Sigmoid colon (tissue), 7 donors: ENCODE results near the gene SLC2A1. TPM values are rescaled to one million over a fixed set of nuclear protein-coding genes. Genes with fewer than 3 reads are reported as not detected.

Experiments used
- DNase-seq: peaks from one replicate; pipeline ENCODE4 v3.0.0-alpha.2; 2019
- H3K27ac ChIP-seq, 4 donors: fragments of 200-600 bp; sonication (generic); one replicate each; pipeline ENCODE4 v1.5.1; 2016 to 2019; ENCODE audit warnings: mild to moderate bottlenecking in 1 of 4
- H3K27me3 ChIP-seq, 3 donors: fragments of 200-600 bp; sonication (generic); one replicate each; pipeline ENCODE4 v1.5.1; 2019; ENCODE audit warnings: mild to moderate bottlenecking in 1 of 3
- H3K36me3 ChIP-seq, 4 donors: fragments of 200-600 bp; sonication (generic); one replicate each; pipeline ENCODE4 v1.5.1; 2016 to 2019
- H3K4me1 ChIP-seq, 4 donors: fragments of 200-600 bp; sonication (generic); one replicate each; pipeline ENCODE4 v1.5.1; 2017 to 2019
- H3K4me3 ChIP-seq, 4 donors: fragments of 200-600 bp; sonication (generic); one replicate each; pipeline ENCODE4 v1.5.1; 2017 to 2019; ENCODE audit warnings: mild to moderate bottlenecking in 2 of 4, moderate library complexity in 1 of 4
- H3K9me3 ChIP-seq, 4 donors: fragments of 200-600 bp in 3 of 4; sonication (generic) in 3 of 4; one replicate each; pipeline versions ENCODE4 v1.5.1 to v1.6.1; 2013 to 2019
- EP300 ChIP-seq, 4 donors: sonication (generic); formaldehyde crosslinking; IDR thresholded peaks; one replicate each; pipeline ENCODE4 v1.6.1; 2017; ENCODE audit warnings: antibody characterized with exemption in 4 of 4
- POLR2A ChIP-seq, 2 donors: fragments of 450-650 bp; IDR thresholded peaks; one replicate each; pipeline ENCODE4 v1.6.1; 2016; ENCODE audit warnings: antibody characterized with exemption in 2 of 2, mild to moderate bottlenecking in 2 of 2, moderate library complexity in 2 of 2
- POLR2AphosphoS5 ChIP-seq, 4 donors: sonication (generic); formaldehyde crosslinking; IDR thresholded peaks; one replicate each; pipeline ENCODE4 v1.6.1; 2017; ENCODE audit warnings: antibody characterized with exemption in 4 of 4
- WGBS, 2 donors: extraction: QIAGEN DNeasy Blood & Tissue Kit; methylation state at CpG; one replicate each; pipeline ENCODE4 v1.1.7; 2013; 5-methylcytosine and 5-hydroxymethylcytosine counted together
- intact Hi-C: fragments of 100-400 bp; cut with DNase I; formaldehyde crosslinking; loops from one replicate; pipeline ENCODE4 v1.15.1; 2023
- polyA plus RNA-seq, 3 donors: library from polyadenylated mRNA; stranded (reverse); fragments of 200-250 nt; gene quantifications; one replicate each; pipeline ENCODE4 v1.2.3, GENCODE V29; 2013
- total RNA-seq, 4 donors: library from RNA; depleted of rRNA; stranded (reverse); fragments of >200 nt; gene quantifications; one replicate each; pipeline ENCODE4 v1.1.0, GENCODE V29; 2016
- TF ChIP-seq, protein P1 (sequence below), 4 experiments: fragments of 450-650 bp in 3 of 4; fragments of 200-600 bp in 1 of 4; IDR thresholded peaks; one replicate each; pipeline ENCODE4 v1.5.1; 2016 to 2019; ENCODE audit warnings: antibody characterized with exemption in 4 of 4, mild to moderate bottlenecking in 3 of 4, moderate library complexity in 2 of 4
- donor health status: healthy with polysubstance abuse.
- donor health status: Bipolar disorder and iron deficiency.
- donor health status: healthy.

SLC2A1 gene
- total and polyA plus RNA-seq, 7 donors = 4.2 to 44.9 (median 11.1) TPM

DNA sequence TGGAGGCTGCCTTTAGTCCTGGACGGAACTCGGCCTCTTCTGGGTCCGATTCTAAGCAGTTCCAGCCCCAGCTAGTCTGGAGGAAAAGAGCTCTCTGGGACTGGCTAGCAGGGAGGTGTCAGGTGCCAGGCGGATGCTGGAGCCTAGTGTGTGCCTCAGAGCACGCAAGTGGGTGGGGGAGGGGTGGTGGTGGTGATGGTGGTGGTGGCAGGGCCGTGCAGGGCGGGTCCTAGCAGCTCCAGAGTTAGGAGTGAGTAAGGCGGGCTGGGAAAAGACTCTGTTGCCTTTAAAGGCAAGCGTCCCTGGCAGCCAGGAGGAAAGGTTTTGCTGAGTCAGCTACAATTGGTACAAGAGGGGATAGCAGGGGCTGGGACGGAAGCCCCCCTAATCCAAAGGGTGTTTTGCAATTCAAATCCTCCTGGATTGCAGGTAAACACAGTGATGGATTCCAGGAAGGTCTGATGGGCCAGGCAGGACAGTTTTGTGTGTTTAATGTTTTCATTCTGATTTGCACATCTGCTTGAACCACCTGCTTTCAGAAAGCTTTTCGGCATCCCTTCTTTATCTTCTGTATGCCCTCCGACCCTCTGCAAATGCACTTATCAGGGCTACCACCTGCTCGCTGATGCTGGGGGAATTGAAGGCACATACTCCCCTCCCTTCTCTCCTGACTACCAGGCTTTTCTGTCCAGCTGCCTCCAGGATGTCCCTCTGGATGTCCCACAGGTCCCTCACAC, 4.1 kb upstream of the SLC2A1 start:
- intact Hi-C loops = no loop called here
- Histone ChIP-seq H3K27me3 (no peaks in the 10 kb centered on the region), H3K9me3 (no peaks in the 10 kb centered on the region), H3K27ac (peak overlapping the region; percentile 66 to 81 (median 70)), H3K4me1 (peaks cover 0 to 41% (median 31%) of the 10 kb centered on the region in 4 donors), H3K4me3 (peak overlapping the region in 1 of 4 donors; percentile 8), H3K36me3 (no peaks in the 10 kb centered on the region)
- 48 to 53% methylated on average over 13 of the region's 13 CpGs for WGBS, 2 donors
- peak in 1 of 4 donors; percentile 30 for TF ChIP-seq EP300 (IDR thresholded peaks at IDR 0.05)
- peak in 2 of 4 donors; percentile 16 to 31 for TF ChIP-seq POLR2AphosphoS5 (IDR thresholded peaks at IDR 0.05)
- TF ChIP-seq POLR2A (IDR thresholded peaks at IDR 0.05) = no peak
- peak; percentile 83 for DNase-seq

DNA sequence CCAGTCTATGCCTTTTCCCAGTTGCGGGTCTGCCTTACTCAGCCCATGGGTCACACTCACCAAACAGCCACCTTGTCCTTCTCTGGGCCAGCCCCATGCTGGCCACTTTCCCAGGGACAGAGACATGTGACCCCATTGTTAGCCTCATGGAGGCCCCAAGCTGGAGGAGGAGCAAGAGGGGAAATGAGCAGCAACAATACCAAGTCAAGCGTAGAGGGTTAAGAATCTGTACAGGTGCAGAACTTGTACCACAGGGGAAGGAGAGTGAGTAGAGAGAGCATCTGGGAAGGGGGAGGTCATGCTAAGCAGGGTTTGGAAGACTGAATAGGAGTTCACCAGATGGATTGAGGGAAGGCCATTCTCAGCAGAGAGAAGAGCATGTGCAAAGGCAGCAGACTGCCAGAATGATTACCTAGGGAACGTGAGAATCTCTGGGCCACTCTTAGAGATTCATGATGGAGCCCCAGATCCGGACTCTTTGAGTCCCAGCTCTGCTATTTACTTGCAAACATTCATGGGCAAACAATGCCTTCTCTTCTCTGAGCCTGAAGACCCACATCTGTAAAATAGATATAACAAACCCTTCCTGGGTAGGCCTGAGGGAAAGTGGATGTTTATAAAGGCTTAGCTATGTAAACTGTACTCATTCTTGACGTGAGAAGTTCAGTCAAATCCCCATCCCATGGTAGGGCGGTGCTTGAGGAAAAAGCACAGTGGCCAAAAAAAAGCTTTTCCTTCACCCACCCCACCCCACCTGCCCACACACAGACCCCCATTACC, 2.8 kb upstream of the SLC2A1 start:
- Histone ChIP-seq H3K9me3 (no peaks in the 10 kb centered on the region), H3K4me1 (peaks cover 0 to 52% (median 37%) of the 10 kb centered on the region in 4 donors), H3K36me3 (no peaks in the 10 kb centered on the region), H3K4me3 (no peak overlapping the region), H3K27ac (peak overlapping the region; percentile 66 to 81 (median 70)), H3K27me3 (no peaks in the 10 kb centered on the region)
- WGBS, 2 donors = 79 to 82% methylated on average over 6 of the region's 6 CpGs
- TF ChIP-seq, protein P1, sequence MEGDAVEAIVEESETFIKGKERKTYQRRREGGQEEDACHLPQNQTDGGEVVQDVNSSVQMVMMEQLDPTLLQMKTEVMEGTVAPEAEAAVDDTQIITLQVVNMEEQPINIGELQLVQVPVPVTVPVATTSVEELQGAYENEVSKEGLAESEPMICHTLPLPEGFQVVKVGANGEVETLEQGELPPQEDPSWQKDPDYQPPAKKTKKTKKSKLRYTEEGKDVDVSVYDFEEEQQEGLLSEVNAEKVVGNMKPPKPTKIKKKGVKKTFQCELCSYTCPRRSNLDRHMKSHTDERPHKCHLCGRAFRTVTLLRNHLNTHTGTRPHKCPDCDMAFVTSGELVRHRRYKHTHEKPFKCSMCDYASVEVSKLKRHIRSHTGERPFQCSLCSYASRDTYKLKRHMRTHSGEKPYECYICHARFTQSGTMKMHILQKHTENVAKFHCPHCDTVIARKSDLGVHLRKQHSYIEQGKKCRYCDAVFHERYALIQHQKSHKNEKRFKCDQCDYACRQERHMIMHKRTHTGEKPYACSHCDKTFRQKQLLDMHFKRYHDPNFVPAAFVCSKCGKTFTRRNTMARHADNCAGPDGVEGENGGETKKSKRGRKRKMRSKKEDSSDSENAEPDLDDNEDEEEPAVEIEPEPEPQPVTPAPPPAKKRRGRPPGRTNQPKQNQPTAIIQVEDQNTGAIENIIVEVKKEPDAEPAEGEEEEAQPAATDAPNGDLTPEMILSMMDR (IDR thresholded peaks at IDR 0.05) = no peak
- TF ChIP-seq POLR2AphosphoS5 (IDR thresholded peaks at IDR 0.05) (no peak), POLR2A (IDR thresholded peaks at IDR 0.05) (no peak), EP300 (IDR thresholded peaks at IDR 0.05) (no peak)
- intact Hi-C loops = no loop called here
- no peak for DNase-seq

DNA sequence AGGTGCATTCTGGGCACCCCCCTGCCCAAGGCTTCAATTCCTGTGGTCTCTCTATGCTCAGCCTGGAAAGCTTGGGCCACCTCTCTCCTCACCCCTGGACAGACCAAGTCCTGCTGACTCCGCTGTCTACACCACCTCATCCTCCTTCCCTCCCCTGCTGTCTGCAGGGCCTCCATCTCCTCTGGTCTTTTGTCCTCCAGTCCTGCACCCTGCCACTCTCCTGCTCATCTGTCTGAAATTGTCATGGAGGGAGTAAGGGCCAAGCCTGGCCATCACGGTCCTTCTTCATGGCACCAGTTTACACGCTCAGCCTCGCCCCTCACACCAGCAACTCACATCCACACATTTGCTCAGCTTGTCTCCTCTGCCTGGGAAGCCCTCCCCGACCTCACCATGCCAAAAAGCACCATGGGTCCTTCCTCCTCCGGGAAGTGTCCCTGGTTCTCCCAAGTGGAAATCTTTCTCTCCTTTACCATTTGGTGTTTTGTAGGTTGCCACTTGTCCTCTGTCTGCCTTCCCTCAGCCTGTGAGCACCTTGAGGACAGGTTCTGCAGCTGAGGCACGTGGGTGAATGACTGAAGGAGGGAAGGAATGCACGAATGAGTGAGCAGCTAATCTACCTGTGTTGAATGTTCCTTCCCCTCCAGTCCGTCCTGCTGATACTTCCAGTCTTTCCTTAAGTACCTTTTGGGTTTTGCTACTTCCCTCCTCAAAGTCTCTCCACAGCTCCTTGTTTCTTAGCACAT, 2.1 kb upstream of the SLC2A1 start:
- 88 to 91% methylated on average over 9 of the region's 9 CpGs for WGBS, 2 donors
- Histone ChIP-seq H3K27me3 (no peaks in the 10 kb centered on the region), H3K4me1 (peaks cover 0 to 53% (median 37%) of the 10 kb centered on the region in 4 donors), H3K36me3 (no peaks in the 10 kb centered on the region), H3K27ac (peak overlapping the region in 3 of 4 donors; percentile 90 to 92 (median 91)), H3K4me3 (no peak overlapping the region), H3K9me3 (no peaks in the 10 kb centered on the region)
- intact Hi-C loops = no loop called here
- TF ChIP-seq, protein P1 (IDR thresholded peaks at IDR 0.05) = no peak
- TF ChIP-seq EP300 (IDR thresholded peaks at IDR 0.05) (no peak), POLR2AphosphoS5 (IDR thresholded peaks at IDR 0.05) (no peak)
- no peak for DNase-seq

DNA sequence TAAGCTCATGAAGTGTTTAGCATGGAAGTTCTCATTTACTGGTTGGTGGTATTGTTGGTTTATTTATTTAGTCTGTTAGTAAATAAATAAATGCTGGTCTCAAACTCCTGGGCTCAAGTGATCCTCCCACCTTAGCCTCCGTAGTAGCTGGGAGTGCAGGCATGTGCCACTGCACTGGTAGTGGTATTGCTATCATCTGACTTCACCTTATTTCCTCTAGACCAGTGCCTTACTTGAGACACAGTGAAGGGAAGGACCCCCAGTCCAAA, 1.4 kb upstream of the SLC2A1 start:
- Histone ChIP-seq H3K9me3 (no peaks in the 10 kb centered on the region), H3K27ac (peak overlapping the region in 3 of 4 donors; percentile 90 to 92 (median 91)), H3K4me3 (no peak overlapping the region), H3K27me3 (no peaks in the 10 kb centered on the region), H3K36me3 (no peaks in the 10 kb centered on the region), H3K4me1 (peaks cover 0 to 53% (median 37%) of the 10 kb centered on the region in 4 donors)
- intact Hi-C loops = no loop called here
- WGBS, 2 donors = 82 to 86% methylated on average over 1 of the region's 1 CpG
- TF ChIP-seq POLR2AphosphoS5 (IDR thresholded peaks at IDR 0.05) = no peak
- no peak for TF ChIP-seq EP300 (IDR thresholded peaks at IDR 0.05)
- TF ChIP-seq, protein P1 (IDR thresholded peaks at IDR 0.05) = no peak
- no peak for TF ChIP-seq POLR2A (IDR thresholded peaks at IDR 0.05)
- DNase-seq = no peak
